ACHN (cell line): Measurements from ENCODE around the gene ZNF276.

Source experiments
- DNase-seq: peaks from one replicate; pipeline ENCODE4 v3.0.0-alpha.2; 2015
- in situ Hi-C: cut with HindIII; loops from 2 replicates; pipeline ENCODE4 v1.10.0; 2017; ENCODE audit warnings: low sequenced_read_pairs, low pct_ligation_motif_present, low pct_unique_long_range_greater_than_20kb

Gene ZNF276

GRCh38 chr16:89730610-89731234 lies 9.4 kb downstream of the ZNF276 start:
- no peak for DNase-seq
- in situ Hi-C loops, result no loop called here

- in situ Hi-C loops, result no loop called here
- DNase-seq, result no peak
Measured at GRCh38 chr16:89732142-89732917, 11.0 kb downstream of the ZNF276 start.

GRCh38 chr16:89732918-89733242 lies 11.5 kb downstream of the ZNF276 start:
- DNase-seq, result no peak
- in situ Hi-C loops, result no loop called here

DNA sequence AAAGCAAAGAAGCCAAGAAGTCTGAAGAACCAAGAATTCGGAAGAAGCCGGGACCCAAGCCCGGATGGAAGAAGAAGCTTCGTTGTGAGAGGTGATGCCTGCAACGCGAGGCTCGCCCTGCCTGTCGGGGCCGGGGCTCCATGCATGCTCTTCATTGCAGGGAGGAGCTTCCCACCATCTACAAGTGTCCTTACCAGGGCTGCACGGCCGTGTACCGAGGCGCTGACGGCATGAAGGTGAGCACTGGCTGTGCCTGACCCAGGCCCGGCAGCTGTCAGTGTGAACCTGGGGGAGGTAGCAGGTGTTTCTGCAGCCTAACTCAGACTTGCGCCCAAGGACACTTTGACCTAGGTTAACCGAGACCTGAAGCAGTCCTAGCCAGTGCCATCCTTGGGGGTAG lies 12.0 kb downstream of the ZNF276 start:
- in situ Hi-C loops, result no loop called here

GRCh38 chr16:89733792-89734191 lies 12.5 kb downstream of the ZNF276 start:
- in situ Hi-C loops, result no loop called here
- no peak for DNase-seq

More for the DNA sequence above, 12.0 kb downstream of the ZNF276 start:
- DNase-seq, result no peak

- DNase-seq, result no peak
- in situ Hi-C loops, result no loop called here
Measured at GRCh38 chr16:89736554-89736953, 15.2 kb downstream of the ZNF276 start.

DNA sequence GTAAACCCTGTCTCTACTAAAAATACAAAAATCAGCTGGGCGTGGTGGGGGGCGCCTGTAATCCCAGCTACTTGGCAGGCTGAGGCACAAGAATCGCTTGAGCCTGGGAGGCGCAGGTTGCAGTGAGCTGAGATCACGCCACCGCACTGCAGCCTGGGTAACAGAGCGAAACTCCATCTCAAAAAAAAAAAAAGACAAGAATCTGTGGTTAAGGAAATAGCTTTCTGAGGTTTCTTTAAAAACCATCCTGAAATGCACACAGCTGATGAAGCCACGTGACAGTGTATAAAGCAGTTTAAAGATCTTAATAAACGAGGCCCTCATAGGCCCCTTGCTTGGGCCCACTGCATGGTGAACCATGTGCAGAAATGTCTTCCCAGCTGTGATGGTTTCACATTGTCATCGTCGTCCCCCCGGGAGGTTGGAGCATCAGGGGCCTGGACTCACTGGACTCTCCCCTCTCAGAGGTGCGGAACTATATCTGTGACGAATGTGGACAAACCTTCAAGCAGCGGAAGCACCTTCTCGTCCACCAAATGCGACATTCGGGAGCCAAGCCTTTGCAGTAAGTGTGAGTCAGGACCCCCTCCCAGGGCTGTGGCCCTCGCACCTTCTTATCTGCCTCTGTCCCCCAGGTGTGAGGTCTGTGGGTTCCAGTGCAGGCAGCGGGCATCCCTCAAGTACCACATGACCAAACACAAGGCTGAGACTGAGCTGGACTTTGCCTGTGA lies 16.2 kb downstream of the ZNF276 start:
- in situ Hi-C loops, result no loop called here
- DNase-seq, result no peak

- DNase-seq, result no peak
- in situ Hi-C loops, result no loop called here
Measured at GRCh38 chr16:89738072-89738377, 16.7 kb downstream of the ZNF276 start.

- DNase-seq, result no peak
- in situ Hi-C loops, result no loop called here
Measured at GRCh38 chr16:89738538-89739317, 17.4 kb downstream of the ZNF276 start.

DNA sequence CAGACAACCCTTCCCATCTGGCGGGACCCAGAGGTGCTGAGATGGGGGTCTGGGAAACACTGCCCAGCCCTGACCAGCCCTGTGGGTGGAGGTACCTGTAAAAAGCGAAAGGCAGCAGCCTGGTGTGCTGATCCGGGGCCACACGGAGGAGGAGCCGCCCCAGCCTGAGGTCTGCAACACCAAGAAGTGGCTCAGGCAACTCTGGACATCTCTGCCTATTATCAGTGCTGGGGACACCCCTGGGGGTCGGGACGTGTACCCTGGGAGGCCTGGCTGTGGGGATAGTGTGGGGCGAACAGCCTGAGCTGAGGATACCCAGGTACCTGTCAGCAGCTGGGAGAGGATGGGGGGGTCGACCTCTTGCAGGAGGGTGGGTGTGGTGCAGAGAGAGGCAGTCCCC lies 18.0 kb downstream of the ZNF276 start:
- no peak for DNase-seq
- in situ Hi-C loops, result no loop called here

DNA sequence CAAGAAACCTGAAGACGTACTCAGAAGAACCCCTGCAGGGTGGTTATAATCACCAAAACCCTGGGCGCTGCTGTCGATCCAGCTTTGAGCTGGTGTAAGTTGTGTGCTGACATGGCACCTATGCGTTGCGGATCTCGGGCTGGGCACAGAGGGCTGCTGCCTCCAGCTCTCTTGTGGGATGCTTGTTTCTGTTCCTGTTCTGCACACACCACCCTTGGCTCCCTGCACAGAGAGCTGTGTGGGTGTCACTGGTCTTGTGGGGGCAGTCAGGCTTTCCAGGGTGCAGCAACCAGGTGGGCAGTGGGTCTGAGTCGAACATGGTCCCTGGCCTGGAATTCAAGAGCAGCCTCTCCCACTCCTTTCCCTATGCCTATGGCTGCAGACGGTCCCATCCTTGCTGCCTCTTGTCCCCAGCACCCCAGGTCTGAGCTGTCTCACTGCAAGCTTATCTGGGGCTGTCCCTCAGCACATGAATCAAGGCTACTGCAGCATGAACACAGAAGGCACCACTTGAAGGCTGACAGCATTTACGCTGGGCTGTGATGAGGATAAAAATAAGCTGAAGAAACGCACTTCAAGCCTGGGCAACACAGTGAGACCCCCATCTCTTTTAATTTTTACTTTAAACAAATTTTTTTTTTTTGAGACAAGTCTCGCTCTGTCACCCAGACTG lies 20.1 kb downstream of the ZNF276 start:
- no peak for DNase-seq
- in situ Hi-C loops, result no loop called here

DNA sequence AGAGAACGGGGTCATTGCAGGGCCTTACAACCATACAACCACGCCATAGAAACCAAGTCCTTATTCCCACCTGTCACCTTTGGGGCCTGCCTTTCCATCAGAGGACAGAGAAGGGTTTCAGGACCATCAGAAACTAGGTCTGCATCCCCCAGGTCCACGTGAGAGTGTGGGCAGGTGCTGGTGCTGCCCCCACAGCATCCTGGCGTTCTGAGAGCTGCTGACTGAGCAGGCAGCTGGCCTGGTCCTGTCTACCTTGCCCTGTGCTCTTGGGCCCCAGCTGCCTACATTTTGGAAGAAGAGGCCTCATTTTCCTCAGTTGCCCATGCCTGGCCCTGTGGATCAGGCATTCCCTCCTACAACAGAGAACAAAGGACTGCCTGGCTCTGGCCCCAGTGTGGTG lies 21.6 kb downstream of the ZNF276 start:
- DNase-seq, result no peak
- in situ Hi-C loops, result no loop called here

DNA sequence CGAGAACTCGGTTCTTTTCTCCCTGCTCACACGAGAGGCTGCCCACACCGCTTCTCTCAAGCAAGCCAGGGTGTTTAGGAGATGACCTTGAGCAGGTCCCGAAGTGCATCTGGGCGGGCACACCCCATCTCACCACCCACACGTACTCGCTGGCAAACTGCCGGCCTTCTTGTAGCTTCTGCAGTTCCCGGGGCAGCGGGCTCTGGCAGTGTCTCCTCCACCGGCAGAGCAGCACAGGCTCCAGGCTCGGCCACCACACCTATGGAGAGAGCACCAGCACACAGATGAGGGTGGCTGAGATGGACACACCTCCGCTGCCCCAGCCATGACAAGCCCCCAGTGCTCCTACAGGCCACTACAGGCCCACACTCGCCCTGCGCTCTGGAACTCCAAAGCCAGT lies 23.5 kb downstream of the ZNF276 start:
- no peak for DNase-seq
- in situ Hi-C loops, result no loop called here

DNA sequence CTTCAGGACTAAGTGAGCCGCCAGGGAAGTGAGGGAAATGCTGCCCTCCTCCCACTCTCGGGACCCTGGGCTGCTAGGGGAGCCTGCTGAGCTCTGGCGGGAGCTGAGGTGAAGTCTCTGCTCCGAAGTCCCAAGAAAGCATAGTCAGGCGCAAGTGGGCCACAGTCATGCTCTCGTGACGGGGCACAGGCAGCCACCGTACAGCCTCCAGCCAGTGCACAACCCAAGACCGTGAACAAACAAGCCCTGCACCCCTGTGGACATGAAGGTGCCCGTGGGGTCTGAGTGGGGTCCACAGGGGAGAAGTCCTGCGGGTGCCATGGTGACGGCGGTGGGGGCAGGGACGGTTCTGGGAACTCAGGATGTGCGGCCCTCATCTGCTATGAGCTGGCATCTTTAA lies 24.7 kb downstream of the ZNF276 start:
- DNase-seq, result no peak
- in situ Hi-C loops, result no loop called here

DNA sequence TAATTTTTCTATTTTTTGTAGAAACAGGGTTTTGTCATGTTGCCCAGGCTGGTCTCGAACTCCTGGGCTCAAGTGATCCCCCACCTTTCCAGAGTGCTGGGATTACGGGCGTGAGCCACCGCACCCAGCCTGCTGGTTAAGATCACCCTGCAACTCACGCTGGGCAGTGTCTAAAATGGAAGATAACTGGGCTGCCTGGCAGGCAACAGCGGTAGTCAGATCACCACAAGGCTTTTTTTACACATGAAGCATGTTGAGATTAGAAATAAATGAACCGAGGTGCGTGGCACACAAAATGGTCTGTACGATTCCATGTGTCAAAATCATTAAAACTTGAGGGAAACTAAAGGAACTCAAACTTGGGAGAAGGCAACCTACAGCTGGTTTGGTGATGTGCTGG lies 26.7 kb downstream of the ZNF276 start:
- in situ Hi-C loops, result no loop called here
- no peak for DNase-seq

DNA sequence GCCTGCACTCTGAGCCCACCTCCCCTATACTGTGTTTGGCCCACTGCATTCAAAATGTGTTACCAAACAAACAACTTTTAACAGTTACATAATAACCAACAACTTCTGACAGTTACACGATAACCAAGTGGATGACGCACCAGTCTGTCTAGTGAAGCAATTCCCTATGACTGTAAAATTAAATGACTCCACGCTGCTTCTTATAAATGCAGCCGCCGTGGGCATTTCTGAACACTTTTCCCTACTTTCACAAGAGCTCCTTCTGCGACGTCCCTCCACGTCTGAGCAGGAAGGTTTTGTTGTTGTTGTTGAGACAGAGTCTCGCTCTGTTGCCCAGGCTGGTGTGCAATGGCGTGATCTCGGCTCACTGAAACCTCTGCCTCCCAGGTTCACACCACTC lies 27.6 kb downstream of the ZNF276 start:
- in situ Hi-C loops, result no loop called here
- peak; percentile 68 for DNase-seq

DNA sequence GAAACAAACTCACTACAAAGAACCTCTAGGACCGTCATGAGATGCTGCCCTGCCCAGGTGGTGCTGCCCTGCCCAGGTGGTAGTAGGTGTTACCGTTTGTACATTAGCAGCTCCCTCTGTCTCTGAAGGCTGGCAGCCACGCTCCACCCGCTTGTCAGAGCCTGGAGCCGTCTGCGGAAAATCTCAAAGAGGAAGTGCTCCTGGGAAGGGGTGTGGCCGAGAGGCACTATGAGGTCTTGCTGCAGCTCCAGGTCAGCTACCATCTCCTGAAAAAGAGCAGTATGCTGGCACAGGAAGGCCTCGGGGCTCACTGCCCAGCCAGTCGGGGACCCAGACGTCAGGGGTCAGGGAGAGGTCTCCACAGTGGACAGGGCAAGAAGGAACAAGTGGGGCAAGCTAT lies 28.3 kb downstream of the ZNF276 start:
- DNase-seq, result peak; percentile 88
- in situ Hi-C loops, result no loop called here

GRCh38 chr16:89759746-89760340 lies 38.5 kb downstream of the ZNF276 start:
- in situ Hi-C loops, result no loop called here
- no peak for DNase-seq
